Nephron (organoid): Measurements from ENCODE around the gene HNF1A.

Experiments used
- H3K27ac Mint-ChIP-seq, 3 experiments: 2 replicates each; pipeline ENCODE4 v1.8.0; 2020; ENCODE audit warnings: mixed read lengths in 3 of 3, mild to moderate bottlenecking in 2 of 3, moderate library complexity in 1 of 3
- H3K27me3 Mint-ChIP-seq: 2 replicates; pipeline ENCODE4 v1.8.0; 2021; ENCODE audit warnings: low read depth, mild to moderate bottlenecking, moderate library complexity, mixed read lengths
- H3K36me3 Mint-ChIP-seq: 2 replicates; pipeline ENCODE4 v1.8.0; 2020; ENCODE audit warnings: low read depth, mixed read lengths
- H3K4me1 Mint-ChIP-seq: 2 replicates; pipeline ENCODE4 v1.8.0; 2020; ENCODE audit warnings: mixed read lengths
- H3K4me3 Mint-ChIP-seq, 3 experiments: 2 replicates each; pipeline ENCODE4 v1.8.0; 2020; ENCODE audit warnings: mild to moderate bottlenecking in 3 of 3, mixed read lengths in 3 of 3, moderate library complexity in 2 of 3
- H3K9me3 Mint-ChIP-seq: 2 replicates; pipeline ENCODE4 v1.8.0; 2020; ENCODE audit warnings: mixed read lengths
- CTCF ChIP-seq, 3 experiments: fragments of 200-600 bp; sonication (generic); IDR thresholded peaks; one replicate each; pipeline ENCODE4 v1.5.0; 2021; ENCODE audit warnings: antibody characterized with exemption in 3 of 3; ENCODE audit not compliant: unreplicated experiment in 3 of 3

Gene HNF1A

GRCh38 chr12:120933786-120934185 lies 44.6 kb upstream of the HNF1A start:
- H3K27me3 Mint-ChIP-seq = peaks cover 21% of the 10 kb centered on the region

GRCh38 chr12:120936197-120936596 lies 42.1 kb upstream of the HNF1A start:
- peaks cover 18% of the 10 kb centered on the region for H3K27me3 Mint-ChIP-seq
- H3K4me3 Mint-ChIP-seq = no peak overlapping the region
- H3K4me1 Mint-ChIP-seq = no peaks in the 10 kb centered on the region
- no peak overlapping the region for H3K27ac Mint-ChIP-seq
- no peak for TF ChIP-seq CTCF (IDR thresholded peaks at IDR 0.05; ENCODE audit: unreplicated experiment in 3 of 3)
- no peaks in the 10 kb centered on the region for H3K36me3 Mint-ChIP-seq
- H3K9me3 Mint-ChIP-seq = no peaks in the 10 kb centered on the region

More at GRCh38 chr12:120933786-120934185, 44.6 kb upstream of the HNF1A start:
- H3K4me3 Mint-ChIP-seq = no peak overlapping the region
- no peak for TF ChIP-seq CTCF (IDR thresholded peaks at IDR 0.05; ENCODE audit: unreplicated experiment in 3 of 3)
- no peaks in the 10 kb centered on the region for H3K4me1 Mint-ChIP-seq
- no peaks in the 10 kb centered on the region for H3K36me3 Mint-ChIP-seq
- no peak overlapping the region for H3K27ac Mint-ChIP-seq
- H3K9me3 Mint-ChIP-seq = no peaks in the 10 kb centered on the region

DNA sequence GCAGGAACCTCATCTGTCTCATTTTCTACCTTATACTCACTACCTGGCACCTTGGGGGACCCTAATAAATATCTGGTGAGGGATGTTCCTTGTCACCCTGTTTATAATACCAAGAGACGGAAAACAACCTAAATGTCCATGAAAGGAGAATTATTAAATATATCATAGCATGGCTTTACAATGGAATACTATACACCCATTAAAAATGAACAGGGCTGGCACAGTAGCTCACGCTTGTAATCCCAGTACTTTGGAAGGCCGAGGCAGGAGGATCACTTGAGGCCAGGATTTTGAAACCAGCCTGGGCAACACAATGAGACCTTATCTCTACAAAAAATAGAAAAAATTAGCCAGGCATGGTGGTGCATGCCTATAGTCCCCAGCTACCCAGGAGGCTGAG lies 39.8 kb upstream of the HNF1A start:
- Mint-ChIP-seq H3K9me3 (no peaks in the 10 kb centered on the region), H3K4me1 (no peaks in the 10 kb centered on the region), H3K36me3 (no peaks in the 10 kb centered on the region), H3K27me3 (peaks cover 12% of the 10 kb centered on the region), H3K4me3 (no peak overlapping the region), H3K27ac (no peak overlapping the region)
- TF ChIP-seq CTCF (IDR thresholded peaks at IDR 0.05; ENCODE audit: unreplicated experiment in 3 of 3) = no peak

GRCh38 chr12:120939523-120939922 lies 38.8 kb upstream of the HNF1A start:
- H3K9me3 Mint-ChIP-seq = no peaks in the 10 kb centered on the region
- peaks cover 12% of the 10 kb centered on the region for H3K27me3 Mint-ChIP-seq
- H3K4me3 Mint-ChIP-seq = no peak overlapping the region
- H3K27ac Mint-ChIP-seq = no peak overlapping the region
- no peaks in the 10 kb centered on the region for H3K36me3 Mint-ChIP-seq
- no peaks in the 10 kb centered on the region for H3K4me1 Mint-ChIP-seq
- TF ChIP-seq CTCF (IDR thresholded peaks at IDR 0.05; ENCODE audit: unreplicated experiment in 3 of 3) = no peak

DNA sequence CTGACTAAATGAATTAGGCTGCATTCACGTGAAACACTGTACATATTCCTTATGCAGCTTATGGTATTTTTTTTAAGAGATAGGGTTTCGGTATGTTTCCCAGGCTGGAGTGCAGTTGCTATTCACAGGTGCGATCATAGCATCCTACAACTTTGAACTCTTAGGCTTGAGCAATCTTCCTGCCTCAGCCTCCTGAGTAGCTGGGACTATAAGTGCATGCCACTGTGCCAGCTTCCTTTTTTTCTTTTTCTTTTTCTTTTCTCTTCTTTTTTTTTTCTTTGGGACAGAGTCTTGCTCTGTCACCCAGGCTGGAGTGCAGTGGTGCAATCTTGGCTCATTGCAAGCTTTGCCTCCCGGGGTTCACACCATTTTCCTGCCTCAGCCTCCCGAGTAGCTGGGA lies 38.3 kb upstream of the HNF1A start:
- Mint-ChIP-seq H3K27ac (no peak overlapping the region), H3K27me3 (peaks cover 10% of the 10 kb centered on the region), H3K4me3 (no peak overlapping the region), H3K9me3 (no peaks in the 10 kb centered on the region), H3K36me3 (no peaks in the 10 kb centered on the region), H3K4me1 (no peaks in the 10 kb centered on the region)
- TF ChIP-seq CTCF (IDR thresholded peaks at IDR 0.05; ENCODE audit: unreplicated experiment in 3 of 3) = no peak

DNA sequence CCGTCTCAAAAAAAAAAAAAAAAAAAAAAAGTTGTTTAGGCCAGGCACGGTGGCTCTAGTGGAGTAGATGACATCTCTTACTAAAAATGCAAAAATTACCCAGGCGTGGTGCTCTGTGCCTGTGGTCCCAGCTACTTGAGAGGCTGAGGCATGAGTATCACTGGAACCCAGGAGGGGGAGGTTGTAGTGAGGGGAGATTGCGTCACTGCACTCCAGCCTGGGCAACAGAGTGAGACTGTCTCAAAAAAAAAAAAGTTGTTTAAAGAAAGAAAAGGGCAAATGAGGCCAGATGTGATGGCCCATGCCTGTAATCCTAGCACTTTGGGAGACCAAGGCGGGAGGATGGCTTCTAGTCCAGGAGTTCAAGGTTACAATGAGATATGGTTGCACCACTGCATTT lies 37.5 kb upstream of the HNF1A start:
- H3K36me3 Mint-ChIP-seq = no peaks in the 10 kb centered on the region
- no peaks in the 10 kb centered on the region for H3K9me3 Mint-ChIP-seq
- no peak overlapping the region for H3K27ac Mint-ChIP-seq
- H3K4me1 Mint-ChIP-seq = no peaks in the 10 kb centered on the region
- peaks cover 8% of the 10 kb centered on the region for H3K27me3 Mint-ChIP-seq
- no peak overlapping the region for H3K4me3 Mint-ChIP-seq
- no peak for TF ChIP-seq CTCF (IDR thresholded peaks at IDR 0.05; ENCODE audit: unreplicated experiment in 3 of 3)
